Liver (tissue), 9 donors: Measurements from ENCODE around the gene PSAT1. TPM values are rescaled to one million over a fixed set of nuclear protein-coding genes. Genes with fewer than 3 reads are reported as not detected.
A peak's percentile ranks its signal among the peaks of the same experiment; 100 is the strongest.

Experiments used
- DNase-seq: peaks from one replicate; pipeline ENCODE4 v3.0.0-alpha.2; 2017; ENCODE audit warnings: low spot score
- H3K27ac ChIP-seq, 2 donors: one replicate each; pipeline ENCODE4 v1.7.0; 2013; ENCODE audit warnings: inconsistent platforms in 2 of 2, low read length in 2 of 2, control low read depth in 1 of 2, low read depth in 1 of 2, mild to moderate bottlenecking in 1 of 2
- H3K27me3 ChIP-seq, 4 donors: one replicate each; pipeline versions ENCODE4 v1.6.1 to v1.7.0; 2013; ENCODE audit warnings: low read length in 3 of 4, inconsistent platforms in 1 of 4, mild to moderate bottlenecking in 1 of 4, moderate library complexity in 1 of 4; ENCODE audit not compliant: control insufficient read depth in 4 of 4, insufficient read depth in 4 of 4
- H3K36me3 ChIP-seq, 4 donors: one replicate each; pipeline versions ENCODE4 v1.6.1 to v1.7.0; 2013; ENCODE audit warnings: low read length in 3 of 4, mild to moderate bottlenecking in 3 of 4, low read depth in 1 of 4, moderate library complexity in 1 of 4; ENCODE audit not compliant: control insufficient read depth in 4 of 4, insufficient read depth in 3 of 4
- H3K4me1 ChIP-seq, 4 donors: one replicate each; pipeline versions ENCODE4 v1.6.1 to v1.7.0; 2013; ENCODE audit warnings: low read length in 3 of 4, mild to moderate bottlenecking in 3 of 4, moderate library complexity in 1 of 4; ENCODE audit not compliant: control insufficient read depth in 4 of 4, insufficient read depth in 4 of 4
- H3K4me3 ChIP-seq, 3 donors: one replicate each; pipeline versions ENCODE4 v1.6.1 to v1.7.0; 2013; ENCODE audit warnings: low read length in 3 of 3, control low read depth in 1 of 3, low read depth in 1 of 3, mild to moderate bottlenecking in 1 of 3
- H3K9ac ChIP-seq, 2 donors: one replicate each; pipeline ENCODE4 v1.7.0; 2013; ENCODE audit warnings: low read length in 2 of 2, mild to moderate bottlenecking in 2 of 2, moderate library complexity in 2 of 2, control low read depth in 1 of 2, low read depth in 1 of 2
- H3K9me3 ChIP-seq, 4 donors: one replicate each; pipeline versions ENCODE4 v1.6.1 to v1.7.0; 2013; ENCODE audit warnings: low read length in 3 of 4; ENCODE audit not compliant: control insufficient read depth in 4 of 4
- ATF3 ChIP-seq: IDR thresholded peaks from 2 replicates; pipeline ENCODE4 v1.6.1; 2016; ENCODE audit warnings: antibody characterized with exemption
- EGR1 ChIP-seq, 2 donors: IDR thresholded peaks; 2 replicates each; pipeline ENCODE4 v1.6.1; 2016 to 2018; ENCODE audit warnings: antibody characterized with exemption in 2 of 2, low read depth in 2 of 2
- FOXA1 ChIP-seq: IDR thresholded peaks from 2 replicates; pipeline ENCODE4 v1.6.1; 2016; ENCODE audit warnings: antibody characterized with exemption
- FOXA2 ChIP-seq: IDR thresholded peaks from 2 replicates; pipeline ENCODE4 v1.6.1; 2016; ENCODE audit warnings: antibody characterized with exemption
- GABPA ChIP-seq, 2 donors: IDR thresholded peaks in 1 of 2; conservative IDR thresholded peaks in 1 of 2; 2 replicates each; pipeline ENCODE4 v1.6.1; 2016; ENCODE audit warnings: antibody characterized with exemption in 2 of 2, mild to moderate bottlenecking in 1 of 2, moderate library complexity in 1 of 2
- HNF4A ChIP-seq, 2 donors: conservative IDR thresholded peaks; 2 replicates each; pipeline ENCODE4 v1.6.1; 2016; ENCODE audit warnings: antibody characterized with exemption in 2 of 2, mild to moderate bottlenecking in 2 of 2
- HNF4G ChIP-seq: IDR thresholded peaks from 2 replicates; pipeline ENCODE4 v1.6.1; 2016; ENCODE audit warnings: antibody characterized with exemption
- JUND ChIP-seq, 2 donors: IDR thresholded peaks; 2 replicates each; pipeline ENCODE4 v1.6.1; 2016; ENCODE audit warnings: antibody characterized with exemption in 2 of 2
- MAX ChIP-seq: IDR thresholded peaks from 2 replicates; pipeline ENCODE4 v1.6.1; 2016; ENCODE audit warnings: antibody characterized with exemption
- NR2F2 ChIP-seq: IDR thresholded peaks from 2 replicates; pipeline ENCODE4 v1.6.1; 2016; ENCODE audit warnings: antibody characterized with exemption
- RAD21 ChIP-seq, 2 donors: IDR thresholded peaks; 2 replicates each; pipeline ENCODE4 v1.6.1; 2016; ENCODE audit warnings: antibody characterized with exemption in 2 of 2, mild to moderate bottlenecking in 2 of 2
- RXRA ChIP-seq, 2 donors: IDR thresholded peaks; 2 replicates each; pipeline ENCODE4 v1.6.1; 2017 to 2018; ENCODE audit warnings: antibody characterized with exemption in 2 of 2, mild to moderate bottlenecking in 1 of 2
- SP1 ChIP-seq: IDR thresholded peaks from 2 replicates; pipeline ENCODE4 v1.6.1; 2018; ENCODE audit warnings: antibody characterized with exemption, mild to moderate bottlenecking
- TAF1 ChIP-seq: conservative IDR thresholded peaks from 2 replicates; pipeline ENCODE4 v1.6.1; 2016; ENCODE audit warnings: antibody characterized with exemption, mild to moderate bottlenecking
- YY1 ChIP-seq: IDR thresholded peaks from 2 replicates; pipeline ENCODE4 v1.6.1; 2016; ENCODE audit warnings: antibody characterized with exemption, mild to moderate bottlenecking
- ZBTB33 ChIP-seq: IDR thresholded peaks from 2 replicates; pipeline ENCODE4 v1.6.1; 2016; ENCODE audit warnings: antibody characterized with exemption
- WGBS: extraction: QIAGEN DNeasy Blood & Tissue Kit; methylation state at CpG from one replicate; pipeline ENCODE4 v1.1.7; 2013; 5-methylcytosine and 5-hydroxymethylcytosine counted together
- polyA plus RNA-seq, 2 donors: library from polyadenylated mRNA; stranded (reverse) in 1 of 2; unstranded in 1 of 2; fragments of 200-250 nt in 1 of 2; fragments of >200 nt in 1 of 2; fragmentation: Nextera tagmentation in 1 of 2; extraction: Ambion mirVana in 1 of 2; gene quantifications; one replicate each; pipeline versions ENCODE4 v1.2.1 to v1.2.3, GENCODE V29; 2013 to 2015
- total RNA-seq, 2 donors: library from RNA; depleted of rRNA; stranded (reverse); fragments of >200 nt; gene quantifications; one replicate each; pipeline ENCODE4 v1.2.3, GENCODE V29; 2014
- TF ChIP-seq, protein P1 (sequence below): IDR thresholded peaks from 2 replicates; pipeline ENCODE4 v1.6.1; 2016; ENCODE audit warnings: antibody characterized with exemption, mild to moderate bottlenecking
- donor health status: healthy.
- donor health status: healthy.
- donor health status: healthy.
- donor health status: healthy.
- donor health status: healthy.

The PSAT1 gene
- total and polyA plus RNA-seq, 4 donors = 28.0 to 156 (median 66.8) TPM

DNA sequence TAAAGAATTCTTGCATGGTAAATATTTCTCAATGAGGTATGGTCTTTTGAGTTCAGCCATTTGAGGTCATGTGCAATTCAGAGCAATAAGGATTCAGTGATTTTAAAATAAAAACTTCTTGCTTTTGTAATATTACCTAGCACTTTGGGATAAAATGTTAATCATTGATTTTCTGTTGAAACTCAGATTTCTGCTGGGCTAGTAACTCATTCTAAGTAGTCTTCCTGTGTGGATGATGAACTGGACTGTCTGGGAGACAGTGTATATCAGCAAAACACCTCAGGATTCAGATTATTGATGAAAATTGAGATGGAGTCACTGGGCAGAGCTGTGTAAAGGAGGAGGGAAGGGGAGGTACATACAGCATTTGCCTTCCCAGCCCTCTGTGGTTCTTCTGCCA is 10.8 kb upstream of the PSAT1 start:
- Histone ChIP-seq H3K36me3 (no peaks in the 10 kb centered on the region), H3K4me1 (peaks cover 6 to 29% (median 21%) of the 10 kb centered on the region in 4 donors), H3K4me3 (no peak overlapping the region), H3K27ac (no peak overlapping the region), H3K9ac (no peak overlapping the region), H3K27me3 (no peaks in the 10 kb centered on the region), H3K9me3 (no peaks in the 10 kb centered on the region)
- DNase-seq = no peak
- TF ChIP-seq EGR1 (IDR thresholded peaks at IDR 0.05; ENCODE audit: low read depth in 2 of 2) (no peak), MAX (no peak), JUND (IDR thresholded peaks at IDR 0.05) (no peak), FOXA2 (no peak), ATF3 (no peak), FOXA1 (no peak), RXRA (IDR thresholded peaks at IDR 0.05) (peak in 1 of 2 donors; percentile 35), HNF4G (no peak), HNF4A (conservative IDR thresholded peaks at IDR 0.05) (peak in 1 of 2 donors; percentile 19), NR2F2 (no peak), ZBTB33 (no peak), TAF1 (no peak), SP1 (peak; percentile 11), RAD21 (IDR thresholded peaks at IDR 0.05) (no peak), GABPA (IDR thresholded peaks at IDR 0.05 in 1 of 2, conservative IDR thresholded peaks at IDR 0.05 in 1 of 2) (no peak)
- TF ChIP-seq, protein P1, sequence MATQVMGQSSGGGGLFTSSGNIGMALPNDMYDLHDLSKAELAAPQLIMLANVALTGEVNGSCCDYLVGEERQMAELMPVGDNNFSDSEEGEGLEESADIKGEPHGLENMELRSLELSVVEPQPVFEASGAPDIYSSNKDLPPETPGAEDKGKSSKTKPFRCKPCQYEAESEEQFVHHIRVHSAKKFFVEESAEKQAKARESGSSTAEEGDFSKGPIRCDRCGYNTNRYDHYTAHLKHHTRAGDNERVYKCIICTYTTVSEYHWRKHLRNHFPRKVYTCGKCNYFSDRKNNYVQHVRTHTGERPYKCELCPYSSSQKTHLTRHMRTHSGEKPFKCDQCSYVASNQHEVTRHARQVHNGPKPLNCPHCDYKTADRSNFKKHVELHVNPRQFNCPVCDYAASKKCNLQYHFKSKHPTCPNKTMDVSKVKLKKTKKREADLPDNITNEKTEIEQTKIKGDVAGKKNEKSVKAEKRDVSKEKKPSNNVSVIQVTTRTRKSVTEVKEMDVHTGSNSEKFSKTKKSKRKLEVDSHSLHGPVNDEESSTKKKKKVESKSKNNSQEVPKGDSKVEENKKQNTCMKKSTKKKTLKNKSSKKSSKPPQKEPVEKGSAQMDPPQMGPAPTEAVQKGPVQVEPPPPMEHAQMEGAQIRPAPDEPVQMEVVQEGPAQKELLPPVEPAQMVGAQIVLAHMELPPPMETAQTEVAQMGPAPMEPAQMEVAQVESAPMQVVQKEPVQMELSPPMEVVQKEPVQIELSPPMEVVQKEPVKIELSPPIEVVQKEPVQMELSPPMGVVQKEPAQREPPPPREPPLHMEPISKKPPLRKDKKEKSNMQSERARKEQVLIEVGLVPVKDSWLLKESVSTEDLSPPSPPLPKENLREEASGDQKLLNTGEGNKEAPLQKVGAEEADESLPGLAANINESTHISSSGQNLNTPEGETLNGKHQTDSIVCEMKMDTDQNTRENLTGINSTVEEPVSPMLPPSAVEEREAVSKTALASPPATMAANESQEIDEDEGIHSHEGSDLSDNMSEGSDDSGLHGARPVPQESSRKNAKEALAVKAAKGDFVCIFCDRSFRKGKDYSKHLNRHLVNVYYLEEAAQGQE = no peak

- no peak overlapping the region for H3K9ac ChIP-seq
- no peaks in the 10 kb centered on the region for H3K9me3 ChIP-seq
- H3K4me3 ChIP-seq = no peak overlapping the region
- no peak for DNase-seq
- peaks cover 4 to 23% (median 15%) of the 10 kb centered on the region in 4 donors for H3K4me1 ChIP-seq
- no peaks in the 10 kb centered on the region for H3K27me3 ChIP-seq
- 44% methylated on average over 6 of the region's 6 CpGs for WGBS
- H3K27ac ChIP-seq = peak overlapping the region; percentile 9 to 66
- H3K36me3 ChIP-seq = no peaks in the 10 kb centered on the region
- TF ChIP-seq ZBTB33 (peak; percentile 67), GABPA (IDR thresholded peaks at IDR 0.05 in 1 of 2, conservative IDR thresholded peaks at IDR 0.05 in 1 of 2) (no peak), EGR1 (IDR thresholded peaks at IDR 0.05; ENCODE audit: low read depth in 2 of 2) (peak in 1 of 2 donors; percentile 37), RAD21 (IDR thresholded peaks at IDR 0.05) (no peak), FOXA1 (peak; percentile 74), HNF4G (peak; percentile 52), SP1 (peak; percentile 86), NR2F2 (no peak), ATF3 (no peak), MAX (peak; percentile 72), YY1 (peak; percentile 60), RXRA (IDR thresholded peaks at IDR 0.05) (peak; percentile 55 to 94), JUND (IDR thresholded peaks at IDR 0.05) (peak in 1 of 2 donors; percentile 77), TAF1 (no peak), FOXA2 (peak; percentile 63), HNF4A (conservative IDR thresholded peaks at IDR 0.05) (peak; percentile 89 to 98)
- TF ChIP-seq, protein P1 = peak; percentile 14
Observed at GRCh38 chr9:78286946-78287388, 10.0 kb upstream of the PSAT1 start.
